Mesenchymal stem cell (in vitro differentiated cells and primary cell): Measurements from ENCODE around the gene TGFBR2.
A peak's percentile ranks its signal among the peaks of the same experiment; 100 is the strongest.

ENCODE experiments used
- DNase-seq: peaks from one replicate; pipeline ENCODE4 v3.0.0-alpha.2; 2013
- H2AFZ ChIP-seq: one replicate; pipeline ENCODE4 v1.6.1; 2013; ENCODE audit warnings: low read depth, mild to moderate bottlenecking, control low read depth, inconsistent platforms, low read length, moderate library complexity
- H2AK5ac ChIP-seq: 2 replicates; pipeline ENCODE4 v1.6.1; 2013; ENCODE audit warnings: low read length, moderate library complexity, mild to moderate bottlenecking, inconsistent platforms; ENCODE audit not compliant: severe bottlenecking
- H2BK120ac ChIP-seq: one replicate; pipeline ENCODE4 v1.6.1; 2013; ENCODE audit warnings: low read depth, mild to moderate bottlenecking, inconsistent platforms, low read length, moderate library complexity
- H2BK12ac ChIP-seq, 2 experiments: one replicate each; pipeline ENCODE4 v1.6.1; 2013; ENCODE audit warnings: inconsistent platforms in 2 of 2, low read length in 2 of 2, mild to moderate bottlenecking in 2 of 2, moderate library complexity in 2 of 2, control low read depth in 1 of 2
- H2BK15ac ChIP-seq: one replicate; pipeline ENCODE4 v1.6.1; 2013; ENCODE audit warnings: mild to moderate bottlenecking, low read depth, inconsistent platforms; ENCODE audit not compliant: poor library complexity, severe bottlenecking
- H2BK5ac ChIP-seq: 2 replicates; pipeline ENCODE4 v1.6.1; 2013; ENCODE audit warnings: low read depth, mild to moderate bottlenecking, low read length, control low read depth, inconsistent platforms; ENCODE audit not compliant: poor library complexity, severe bottlenecking
- H3K14ac ChIP-seq, 2 experiments: one replicate each; pipeline ENCODE4 v1.6.1; 2013; ENCODE audit warnings: inconsistent platforms in 2 of 2, low read length in 2 of 2, control low read depth in 1 of 2, mild to moderate bottlenecking in 1 of 2, moderate library complexity in 1 of 2
- H3K18ac ChIP-seq, 2 experiments: one replicate each; pipeline ENCODE4 v1.6.1; 2013; ENCODE audit warnings: inconsistent platforms in 2 of 2, low read length in 2 of 2, control low read depth in 1 of 2, low read depth in 1 of 2, mild to moderate bottlenecking in 1 of 2
- H3K23ac ChIP-seq, 2 experiments: one replicate each; pipeline ENCODE4 v1.6.1; 2013; ENCODE audit warnings: inconsistent platforms in 2 of 2, low read length in 2 of 2, mild to moderate bottlenecking in 2 of 2, moderate library complexity in 2 of 2, control low read depth in 1 of 2
- H3K27ac ChIP-seq: 2 replicates; pipeline ENCODE4 v1.5.1; 2013; ENCODE audit warnings: mild to moderate bottlenecking, moderate library complexity, low read length, control low read depth, inconsistent platforms; ENCODE audit not compliant: poor library complexity, severe bottlenecking
- H3K27me3 ChIP-seq, 2 experiments: 2 replicates each; pipeline versions ENCODE4 v1.6.1 to v1.7.0; 2013; ENCODE audit warnings: low read length in 2 of 2, mild to moderate bottlenecking in 2 of 2, moderate library complexity in 2 of 2, control low read depth in 1 of 2, inconsistent platforms in 1 of 2; ENCODE audit not compliant: control insufficient read depth in 1 of 2, insufficient read depth in 1 of 2
- H3K36me3 ChIP-seq, 2 experiments: 2 replicates each; pipeline versions ENCODE4 v1.6.1 to v1.7.0; 2013; ENCODE audit warnings: low read length in 2 of 2, control low read depth in 1 of 2, inconsistent platforms in 1 of 2, low read depth in 1 of 2, mild to moderate bottlenecking in 1 of 2; ENCODE audit not compliant: insufficient read depth in 2 of 2, control insufficient read depth in 1 of 2
- H3K4ac ChIP-seq, 2 experiments: one replicate each; pipeline ENCODE4 v1.6.1; 2013; ENCODE audit warnings: inconsistent platforms in 2 of 2, low read length in 2 of 2, mild to moderate bottlenecking in 2 of 2, moderate library complexity in 2 of 2, control low read depth in 1 of 2, low read depth in 1 of 2
- H3K4me1 ChIP-seq: 2 replicates; pipeline ENCODE4 v1.6.1; 2013; ENCODE audit warnings: low read depth, low read length, control low read depth; ENCODE audit not compliant: control insufficient read depth, insufficient read depth
- H3K4me2 ChIP-seq: 2 replicates; pipeline ENCODE4 v1.6.1; 2013; ENCODE audit warnings: low read length, mild to moderate bottlenecking, inconsistent platforms; ENCODE audit not compliant: poor library complexity, severe bottlenecking
- H3K4me3 ChIP-seq, 2 experiments: 2 replicates each; pipeline versions ENCODE4 v1.5.1 to v1.7.0; 2013; ENCODE audit warnings: low read length in 2 of 2, mild to moderate bottlenecking in 2 of 2, control low read depth in 1 of 2, low read depth in 1 of 2; ENCODE audit not compliant: insufficient read depth in 1 of 2
- H3K79me1 ChIP-seq: replicated peaks from 2 replicates; pipeline ENCODE4 v1.6.1; 2013; ENCODE audit warnings: mild to moderate bottlenecking, control low read depth, low read length, inconsistent platforms; ENCODE audit not compliant: poor library complexity, severe bottlenecking
- H3K9ac ChIP-seq: 2 replicates; pipeline ENCODE4 v1.7.0; 2013; ENCODE audit warnings: mild to moderate bottlenecking, low read length, moderate library complexity
- H3K9me3 ChIP-seq: 2 replicates; pipeline ENCODE4 v1.7.0; 2013; ENCODE audit warnings: mild to moderate bottlenecking, low read length; ENCODE audit not compliant: control insufficient read depth
- H4K8ac ChIP-seq: one replicate; pipeline ENCODE4 v1.6.1; 2013; ENCODE audit warnings: inconsistent platforms, mild to moderate bottlenecking, low read length, moderate library complexity
- H4K91ac ChIP-seq: one replicate; pipeline ENCODE4 v1.6.1; 2013; ENCODE audit warnings: mild to moderate bottlenecking, low read length, inconsistent platforms
- WGBS: methylation state at CpG from one replicate; pipeline ENCODE4 v1.1.7; 2013; ENCODE audit warnings: mixed read lengths; 5-methylcytosine and 5-hydroxymethylcytosine counted together

TGFBR2 gene

DNA sequence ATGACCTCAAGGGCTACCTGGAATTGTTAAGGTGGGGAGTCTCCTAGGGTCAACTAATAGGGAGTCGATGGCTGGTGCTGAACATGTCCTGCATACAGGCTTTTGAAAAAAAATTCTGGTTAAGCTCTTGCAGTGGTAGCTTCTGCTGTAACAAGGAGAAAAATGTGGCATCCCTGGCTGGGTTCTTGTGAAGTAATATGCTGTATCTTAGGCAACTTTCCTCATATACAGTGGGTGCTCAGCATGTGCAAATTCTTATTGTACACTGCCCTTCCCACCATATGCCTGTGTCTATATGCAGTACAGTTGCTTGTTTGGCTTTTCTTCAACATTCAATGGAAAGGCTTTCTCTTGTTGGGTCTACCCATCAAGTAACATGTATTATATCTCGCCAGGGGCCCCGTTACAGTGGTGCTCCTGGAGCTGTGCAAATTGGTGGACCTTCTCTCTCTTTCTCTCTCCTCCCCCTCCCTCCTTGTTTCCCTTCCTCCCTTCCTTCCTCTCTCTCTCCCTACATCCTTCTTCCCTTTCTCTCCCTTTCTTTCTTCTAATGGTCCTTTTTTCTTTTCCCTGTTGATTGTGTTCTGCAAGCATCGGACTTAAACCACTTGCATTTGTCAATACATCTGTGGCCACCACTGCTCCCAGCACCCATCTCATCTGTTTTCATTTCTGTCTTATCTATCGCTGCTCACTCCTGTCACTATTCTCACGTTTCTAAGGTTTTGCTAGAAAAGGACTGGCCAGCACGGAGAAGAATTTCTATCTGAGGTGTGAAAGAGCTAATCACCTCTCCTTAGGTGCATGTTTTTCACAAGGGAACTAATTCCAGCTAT lies 35.2 kb downstream of the TGFBR2 start:
- no peak overlapping the region for H2BK15ac ChIP-seq
- no peak overlapping the region for H2BK120ac ChIP-seq
- H3K4me2 ChIP-seq, result no peak overlapping the region
- H2BK5ac ChIP-seq, result no peak overlapping the region
- H3K4ac ChIP-seq, result no peak overlapping the region
- H4K8ac ChIP-seq, result peak overlapping the region; percentile 51
- H3K4me1 ChIP-seq, result peaks cover 4% of the 10 kb centered on the region
- H2BK12ac ChIP-seq, result peak overlapping the region in 1 of 2 experiments; percentile 5
- H3K36me3 ChIP-seq, result peaks cover 3 to 71% of the 10 kb centered on the region in 2 experiments
- H2AFZ ChIP-seq, result no peak overlapping the region
- H3K4me3 ChIP-seq, result no peak overlapping the region
- DNase-seq, result no peak
- H3K9ac ChIP-seq, result no peak overlapping the region
- H3K9me3 ChIP-seq, result no peaks in the 10 kb centered on the region
- H3K18ac ChIP-seq, result peak overlapping the region in 1 of 2 experiments; percentile 72
- H3K27me3 ChIP-seq, result no peaks in the 10 kb centered on the region
- no peak overlapping the region for H3K27ac ChIP-seq
- H2AK5ac ChIP-seq, result peak overlapping the region; percentile 55
- WGBS, result 84% methylated on average over 7 of the region's 7 CpGs
- no peak overlapping the region for H4K91ac ChIP-seq
- peaks cover 8% of the 10 kb centered on the region for H3K79me1 ChIP-seq
- H3K14ac ChIP-seq, result no peak overlapping the region
- H3K23ac ChIP-seq, result peak overlapping the region in 1 of 2 experiments; percentile 57

DNA sequence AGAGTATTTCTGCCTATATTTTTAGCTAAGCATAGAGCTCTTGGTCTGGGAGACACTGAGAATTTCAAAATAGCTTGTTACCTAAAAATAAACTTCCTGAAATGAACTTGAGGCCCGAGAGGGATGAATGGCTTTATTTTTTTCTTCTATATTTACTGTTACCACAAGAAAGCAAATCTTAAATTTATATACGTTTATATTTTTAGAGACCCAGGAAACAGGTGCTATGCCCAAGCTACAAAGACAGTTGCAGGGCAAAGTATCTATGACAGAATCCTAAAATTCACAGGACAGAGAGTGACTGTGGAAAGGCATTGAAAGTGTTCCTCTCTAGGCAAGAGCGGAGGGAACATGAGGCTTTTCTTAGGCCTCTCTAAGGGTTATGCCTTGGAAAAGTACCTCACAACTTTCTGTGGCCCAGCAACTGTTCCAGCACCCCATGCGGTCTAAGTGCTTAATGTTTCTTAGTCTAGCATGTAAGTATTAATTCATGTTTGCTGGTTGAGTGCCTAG lies 36.5 kb downstream of the TGFBR2 start:
- no peak overlapping the region for H4K8ac ChIP-seq
- WGBS, result 46% methylated on average over 2 of the region's 4 CpGs
- H3K27me3 ChIP-seq, result no peaks in the 10 kb centered on the region
- H4K91ac ChIP-seq, result no peak overlapping the region
- H3K36me3 ChIP-seq, result peaks cover 6 to 72% of the 10 kb centered on the region in 2 experiments
- H3K4me3 ChIP-seq, result no peak overlapping the region
- H3K4ac ChIP-seq, result peak overlapping the region in 1 of 2 experiments; percentile 44
- H3K4me2 ChIP-seq, result no peak overlapping the region
- no peak overlapping the region for H3K14ac ChIP-seq
- H3K79me1 ChIP-seq, result peaks cover 9% of the 10 kb centered on the region
- peak; percentile 34 for DNase-seq
- H2BK15ac ChIP-seq, result no peak overlapping the region
- peaks cover 4% of the 10 kb centered on the region for H3K4me1 ChIP-seq
- no peak overlapping the region for H2BK5ac ChIP-seq
- H3K23ac ChIP-seq, result no peak overlapping the region
- peak overlapping the region; percentile 51 for H3K27ac ChIP-seq
- no peaks in the 10 kb centered on the region for H3K9me3 ChIP-seq
- no peak overlapping the region for H2BK12ac ChIP-seq
- no peak overlapping the region for H3K9ac ChIP-seq
- H2AK5ac ChIP-seq, result no peak overlapping the region
- no peak overlapping the region for H2AFZ ChIP-seq
- H3K18ac ChIP-seq, result peak overlapping the region in 1 of 2 experiments; percentile 55
- H2BK120ac ChIP-seq, result no peak overlapping the region

- WGBS, result 95% methylated on average over 7 of the region's 7 CpGs
- no peak for DNase-seq
- Histone ChIP-seq H2BK12ac (peak overlapping the region; percentile 90 to 97), H2BK5ac (no peak overlapping the region), H2AFZ (no peak overlapping the region), H2AK5ac (peak overlapping the region; percentile 95), H3K79me1 (peaks cover 18% of the 10 kb centered on the region), H3K18ac (peak overlapping the region; percentile 30 to 75), H3K9me3 (no peaks in the 10 kb centered on the region), H3K4me1 (peaks cover 5% of the 10 kb centered on the region), H2BK120ac (no peak overlapping the region), H4K8ac (peak overlapping the region; percentile 87), H3K27me3 (no peaks in the 10 kb centered on the region), H4K91ac (peak overlapping the region; percentile 0), H2BK15ac (peak overlapping the region; percentile 70), H3K27ac (peak overlapping the region; percentile 42), H3K9ac (no peak overlapping the region), H3K14ac (no peak overlapping the region), H3K4ac (peak overlapping the region; percentile 72 to 85), H3K23ac (peak overlapping the region in 1 of 2 experiments; percentile 96), H3K4me2 (no peak overlapping the region), H3K36me3 (peaks cover 10 to 73% of the 10 kb centered on the region in 2 experiments), H3K4me3 (no peak overlapping the region)
These were observed 37.5 kb downstream of the TGFBR2 start for GRCh38 chr3:30643763-30644462.

DNA sequence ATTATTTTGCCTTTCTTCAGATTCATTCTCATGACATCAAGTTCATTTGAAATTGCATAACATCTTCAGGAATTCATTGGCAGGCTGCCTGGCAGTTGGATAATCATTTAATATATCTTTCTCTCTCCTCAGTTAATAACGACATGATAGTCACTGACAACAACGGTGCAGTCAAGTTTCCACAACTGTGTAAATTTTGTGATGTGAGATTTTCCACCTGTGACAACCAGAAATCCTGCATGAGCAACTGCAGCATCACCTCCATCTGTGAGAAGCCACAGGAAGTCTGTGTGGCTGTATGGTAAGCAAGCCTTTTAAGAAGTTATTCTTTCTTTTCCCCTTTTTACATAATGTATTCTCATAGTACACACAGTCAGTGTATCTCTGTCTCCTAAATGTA lies 38.2 kb downstream of the TGFBR2 start:
- Histone ChIP-seq H3K4ac (no peak overlapping the region), H2BK5ac (no peak overlapping the region), H3K27me3 (no peaks in the 10 kb centered on the region), H2AK5ac (no peak overlapping the region), H3K9ac (no peak overlapping the region), H3K27ac (peak overlapping the region; percentile 44), H3K79me1 (peaks cover 20% of the 10 kb centered on the region), H3K23ac (no peak overlapping the region), H2BK15ac (no peak overlapping the region), H2BK120ac (no peak overlapping the region), H3K36me3 (peaks cover 12 to 79% of the 10 kb centered on the region in 2 experiments), H3K4me3 (no peak overlapping the region), H3K9me3 (no peaks in the 10 kb centered on the region), H3K18ac (no peak overlapping the region), H3K4me2 (no peak overlapping the region), H3K14ac (no peak overlapping the region), H3K4me1 (peaks cover 5% of the 10 kb centered on the region), H2BK12ac (no peak overlapping the region), H4K91ac (no peak overlapping the region), H4K8ac (no peak overlapping the region), H2AFZ (no peak overlapping the region)
- DNase-seq, result peak; percentile 58
- WGBS, result 43% methylated on average over 2 of the region's 2 CpGs
